GM12878 (cell line): ENCODE measurements around the gene TBCD. TPM values are rescaled to one million over a fixed set of nuclear protein-coding genes. Genes with fewer than 3 reads are reported as not detected.

Source experiments
- ATF3 ChIP-seq: IDR thresholded peaks from 2 replicates; pipeline ENCODE4 v1.6.1; 2011; ENCODE audit warnings: low read depth, mild to moderate bottlenecking, low read length, moderate library complexity, borderline replicate concordance; ENCODE audit errors: extremely low read depth
- ATF7 ChIP-seq: fragments of 450-650 bp; IDR thresholded peaks from 2 replicates; pipeline ENCODE4 v1.6.1; 2016; ENCODE audit warnings: low read depth, mild to moderate bottlenecking
- CTCF ChIP-seq, 3 experiments: IDR thresholded peaks in 2 of 3; conservative IDR thresholded peaks in 1 of 3; 2 replicates each; pipeline ENCODE4 v1.5.1; 2011; ENCODE audit warnings: low read depth in 3 of 3, low read length in 3 of 3, mild to moderate bottlenecking in 3 of 3, control low read depth in 2 of 3, moderate library complexity in 2 of 3, inconsistent platforms in 1 of 3, mixed read lengths in 1 of 3; ENCODE audit not compliant: control insufficient read depth in 2 of 3, insufficient read depth in 1 of 3; ENCODE audit errors: extremely low read depth in 1 of 3
- FOXK2 ChIP-seq: fragments of 450-650 bp; IDR thresholded peaks from 2 replicates; pipeline ENCODE4 v1.6.1; 2017; ENCODE audit warnings: mild to moderate bottlenecking, moderate library complexity
- HDGF ChIP-seq: fragments of 450-650 bp; IDR thresholded peaks from 2 replicates; pipeline ENCODE4 v1.6.1; 2016; ENCODE audit warnings: antibody characterized with exemption
- IRF3 ChIP-seq: fragments of 450-650 bp; IDR thresholded peaks from 2 replicates; pipeline ENCODE4 v1.6.1; 2014; ENCODE audit warnings: mild to moderate bottlenecking
- IRF4 ChIP-seq: IDR thresholded peaks from 2 replicates; pipeline ENCODE4 v1.6.1; 2011; ENCODE audit warnings: low read depth, low read length
- MEF2A ChIP-seq: IDR thresholded peaks from 2 replicates; pipeline ENCODE4 v1.6.1; 2011; ENCODE audit warnings: low read depth, mild to moderate bottlenecking, low read length, moderate library complexity; ENCODE audit not compliant: insufficient read depth
- NFXL1 ChIP-seq: fragments of 450-650 bp; IDR thresholded peaks from 2 replicates; pipeline ENCODE4 v1.6.1; 2017; ENCODE audit warnings: antibody characterized with exemption, mild to moderate bottlenecking, borderline replicate concordance
- PAX8 ChIP-seq: fragments of 450-650 bp; IDR thresholded peaks from 2 replicates; pipeline ENCODE4 v1.6.1; 2017; ENCODE audit warnings: mild to moderate bottlenecking, moderate library complexity
- RAD21 ChIP-seq: IDR thresholded peaks from 2 replicates; pipeline ENCODE4 v1.6.1; 2011; ENCODE audit warnings: mild to moderate bottlenecking, low read depth, low read length, moderate library complexity; ENCODE audit not compliant: insufficient read depth
- SIN3A ChIP-seq: IDR thresholded peaks from 2 replicates; pipeline ENCODE4 v1.6.1; 2012; ENCODE audit warnings: low read depth, low read length, improper control_type of control experiment
- SKIL ChIP-seq: fragments of 450-650 bp; IDR thresholded peaks from 2 replicates; pipeline ENCODE4 v1.6.1; 2017; ENCODE audit warnings: mild to moderate bottlenecking, low read depth, inconsistent platforms; ENCODE audit not compliant: poor library complexity, severe bottlenecking
- SMARCA5 ChIP-seq: fragments of 450-650 bp; IDR thresholded peaks from 2 replicates; pipeline ENCODE4 v1.6.1; 2017; ENCODE audit warnings: mild to moderate bottlenecking
- SRF ChIP-seq, 2 experiments: IDR thresholded peaks; 2 replicates each; pipeline ENCODE4 v1.6.1; 2011; ENCODE audit warnings: low read depth in 2 of 2, low read length in 2 of 2, mild to moderate bottlenecking in 1 of 2, moderate library complexity in 1 of 2
- TCF12 ChIP-seq: IDR thresholded peaks from 2 replicates; pipeline ENCODE4 v1.6.1; 2011; ENCODE audit warnings: low read depth, mild to moderate bottlenecking, low read length
- polyA plus RNA-seq, 11 experiments: library from polyadenylated mRNA; depleted of rRNA in 4 of 11; unstranded in 6 of 11; stranded (reverse) in 5 of 11; fragments of >200 nt; fragmentation: Nextera tagmentation in 4 of 11; fragmentation: Illumina TruSeq in 1 of 11; extraction: Ambion mirVana in 4 of 11; extraction: Trizol in 1 of 11; gene quantifications; 1 replicate in 1 of 11; 2 replicates in 10 of 11; pipeline versions ENCODE4 v1.2.1 to v1.2.3, GENCODE V29; 2011 to 2016; ENCODE audit warnings: inconsistent platforms in 2 of 11, missing spikeins in 2 of 11, low read depth in 1 of 11
- total RNA-seq, 4 experiments: library from RNA; depleted of rRNA in 3 of 4; stranded (reverse); fragments of >200 nt in 3 of 4; fragmentation: Illumina TruSeq in 1 of 4; extraction: Trizol in 1 of 4; gene quantifications; 2 replicates each; pipeline versions ENCODE4 v1.2.1 to v1.2.3, GENCODE V29; 2013 to 2021
- TF ChIP-seq, protein P1 (sequence below): fragments of 450-650 bp; IDR thresholded peaks from 2 replicates; pipeline ENCODE4 v1.6.1; 2017; ENCODE audit warnings: antibody characterized with exemption, mild to moderate bottlenecking, moderate library complexity

Gene TBCD
- total and polyA plus RNA-seq, 10 of the 15 experiments (the other 5 are each of a cell fraction or from before 2014, with no cell fraction given): 10.3 to 114 (median 52.4) TPM

DNA sequence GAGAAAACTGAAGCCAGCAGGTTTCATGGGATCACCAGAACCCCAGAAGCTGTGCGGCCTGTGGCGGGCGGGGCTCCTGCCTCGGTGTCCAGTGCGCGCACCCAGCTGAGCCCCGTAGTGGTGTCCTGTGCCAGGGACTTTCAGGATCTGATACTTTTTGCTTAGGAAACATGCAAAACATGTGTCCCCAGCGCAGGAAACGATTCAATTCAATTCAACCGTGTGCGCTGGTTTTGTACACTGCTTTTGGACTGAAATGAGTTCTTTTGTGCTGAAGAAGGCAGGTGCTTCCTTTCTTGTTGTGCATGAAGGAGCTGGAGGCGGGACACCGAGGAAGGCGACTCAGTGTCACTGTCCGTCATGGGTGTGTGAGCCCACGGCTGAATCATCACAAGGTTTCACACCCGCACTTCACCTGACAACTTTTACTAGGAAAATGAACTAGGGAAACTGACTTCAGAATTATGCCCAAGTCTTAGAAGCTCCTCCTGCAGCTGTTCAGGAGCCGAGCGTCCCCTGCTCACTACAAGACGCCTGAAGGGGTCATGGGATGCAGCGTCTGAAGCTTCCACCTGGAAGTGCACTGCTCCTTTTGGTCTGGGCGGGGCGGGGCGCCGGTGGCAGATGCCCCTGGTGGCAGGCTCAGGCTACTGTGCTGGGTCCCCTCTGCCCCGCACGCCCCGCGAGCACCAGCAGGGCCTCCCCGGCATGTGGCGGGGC, 119.4 kb downstream of the TBCD start (continued):
- TF ChIP-seq NFXL1 (no peak), ATF7 (peak; percentile 49; the same call in 1 of the 2 replicates), SIN3A (no peak), RAD21 (0 out of 2 replicates have a peak, but pooled peaks have one; percentile 6), CTCF (IDR thresholded peaks at IDR 0.05 in 2 of 3, conservative IDR thresholded peaks at IDR 0.05 in 1 of 3; ENCODE audit: control insufficient read depth in 2 of 3, extremely low read depth in 1 of 3, insufficient read depth in 1 of 3, low read depth in 3 of 3, low read length in 3 of 3) (peak; percentile 20 to 65 (median 49)), PAX8 (no peak), HDGF (no peak), SRF (IDR thresholded peaks at IDR 0.05; ENCODE audit: low read depth in 2 of 2, low read length in 2 of 2) (no peak), SKIL (no peak), TCF12 (peak; percentile 86), ATF3 (no peak), FOXK2 (no peak), IRF3 (no peak), SMARCA5 (peak; percentile 49; the same call in 1 of the 2 replicates), IRF4 (no peak), MEF2A (peak; percentile 24; the same call in 1 of the 2 replicates)
- TF ChIP-seq, protein P1, sequence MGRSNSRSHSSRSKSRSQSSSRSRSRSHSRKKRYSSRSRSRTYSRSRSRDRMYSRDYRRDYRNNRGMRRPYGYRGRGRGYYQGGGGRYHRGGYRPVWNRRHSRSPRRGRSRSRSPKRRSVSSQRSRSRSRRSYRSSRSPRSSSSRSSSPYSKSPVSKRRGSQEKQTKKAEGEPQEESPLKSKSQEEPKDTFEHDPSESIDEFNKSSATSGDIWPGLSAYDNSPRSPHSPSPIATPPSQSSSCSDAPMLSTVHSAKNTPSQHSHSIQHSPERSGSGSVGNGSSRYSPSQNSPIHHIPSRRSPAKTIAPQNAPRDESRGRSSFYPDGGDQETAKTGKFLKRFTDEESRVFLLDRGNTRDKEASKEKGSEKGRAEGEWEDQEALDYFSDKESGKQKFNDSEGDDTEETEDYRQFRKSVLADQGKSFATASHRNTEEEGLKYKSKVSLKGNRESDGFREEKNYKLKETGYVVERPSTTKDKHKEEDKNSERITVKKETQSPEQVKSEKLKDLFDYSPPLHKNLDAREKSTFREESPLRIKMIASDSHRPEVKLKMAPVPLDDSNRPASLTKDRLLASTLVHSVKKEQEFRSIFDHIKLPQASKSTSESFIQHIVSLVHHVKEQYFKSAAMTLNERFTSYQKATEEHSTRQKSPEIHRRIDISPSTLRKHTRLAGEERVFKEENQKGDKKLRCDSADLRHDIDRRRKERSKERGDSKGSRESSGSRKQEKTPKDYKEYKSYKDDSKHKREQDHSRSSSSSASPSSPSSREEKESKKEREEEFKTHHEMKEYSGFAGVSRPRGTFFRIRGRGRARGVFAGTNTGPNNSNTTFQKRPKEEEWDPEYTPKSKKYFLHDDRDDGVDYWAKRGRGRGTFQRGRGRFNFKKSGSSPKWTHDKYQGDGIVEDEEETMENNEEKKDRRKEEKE: no peak
